Endothelial cell of umbilical vein (primary cell): ENCODE measurements around the gene LYSMD4. TPM values are rescaled to one million over a fixed set of nuclear protein-coding genes. Genes with fewer than 3 reads are reported as not detected.

Experiments
- BruUV-seq: library from RNA; stranded (reverse); fragments of 400-500 nt; replicated peaks from 2 replicates; lab custom pipeline; 2021; lab: Mats Ljungman, UMichigan
- CTCF ChIA-PET: fragments of 300-600, 350-600 bp; sonication (Branson Sonifier 250); formaldehyde crosslinking; loops from one replicate; lab custom pipeline; 2021; ENCODE audit warnings: antibody characterized with exemption, inconsistent platforms; lab: Charles Lee
- POLR2A ChIA-PET: fragments of 300-600, 350-600 bp; sonication (Branson Sonifier 250); formaldehyde crosslinking; loops from one replicate; lab custom pipeline; 2021; ENCODE audit warnings: antibody characterized with exemption, inconsistent platforms; lab: Charles Lee
- DNase-seq: peaks from one replicate; pipeline ENCODE4 v3.0.0-alpha.2; 2011; ENCODE audit warnings: low read depth, low spot score
- FAIRE-seq: peaks from 2 replicates; lab custom pipeline; 2011; peaks lifted over from hg19 to GRCh38; lab: Jason Lieb, UNC
- H2AFZ ChIP-seq: 2 replicates; pipeline ENCODE4 v1.6.0; 2012; ENCODE audit warnings: low read depth, low read length, control low read depth, inconsistent platforms
- H3K27ac ChIP-seq: 2 replicates; pipeline ENCODE4 v1.5.1; 2011; ENCODE audit warnings: low read depth, mild to moderate bottlenecking, control low read depth, low read length, moderate library complexity; ENCODE audit not compliant: insufficient read depth
- H3K27me3 ChIP-seq, 2 experiments: 2 replicates each; pipeline versions ENCODE4 v1.6.0 to v1.6.1; 2011; ENCODE audit warnings: low read length in 2 of 2, mixed read lengths in 1 of 2; ENCODE audit not compliant: control insufficient read depth in 2 of 2, insufficient read depth in 2 of 2
- H3K36me3 ChIP-seq, 2 experiments: 2 replicates in 1 of 2; 3 replicates in 1 of 2; pipeline ENCODE4 v1.5.1; 2011; ENCODE audit warnings: low read length in 2 of 2, mild to moderate bottlenecking in 1 of 2, moderate library complexity in 1 of 2; ENCODE audit not compliant: control insufficient read depth in 2 of 2, insufficient read depth in 2 of 2; ENCODE audit errors: extremely low read depth in 1 of 2
- H3K4me1 ChIP-seq: 3 replicates; pipeline ENCODE4 v1.5.1; 2011; ENCODE audit warnings: mild to moderate bottlenecking, low read length; ENCODE audit not compliant: control insufficient read depth, insufficient read depth; ENCODE audit errors: extremely low read depth
- H3K4me2 ChIP-seq: 2 replicates; pipeline ENCODE4 v1.6.1; 2011; ENCODE audit warnings: low read length, control low read depth, mixed read lengths; ENCODE audit not compliant: insufficient read depth
- H3K4me3 ChIP-seq, 3 experiments: fragments of 200-600 bp in 1 of 3; sonication (generic), shearing (Covaris generic) in 1 of 3; replicated peaks in 1 of 3; 2 replicates each; pipeline ENCODE4 v1.5.1; 2011 to 2016; ENCODE audit warnings: control low read depth in 3 of 3, low read length in 3 of 3, mild to moderate bottlenecking in 2 of 3, inconsistent platforms in 1 of 3, low read depth in 1 of 3, moderate library complexity in 1 of 3; ENCODE audit not compliant: insufficient read depth in 1 of 3
- H3K79me2 ChIP-seq: 2 replicates; pipeline ENCODE4 v1.6.0; 2012; ENCODE audit warnings: low read length, inconsistent platforms; ENCODE audit not compliant: control insufficient read depth, insufficient read depth
- H3K9ac ChIP-seq: replicated peaks from 2 replicates; pipeline ENCODE3; 2011; ENCODE audit warnings: low read length, control low read depth; ENCODE audit not compliant: insufficient read depth; ENCODE audit errors: extremely low read depth
- H3K9me1 ChIP-seq: replicated peaks from 3 replicates; pipeline ENCODE4 v1.6.0; 2011; ENCODE audit warnings: mild to moderate bottlenecking, low read length; ENCODE audit not compliant: control insufficient read depth, insufficient read depth; ENCODE audit errors: extremely low read depth
- H3K9me3 ChIP-seq: replicated peaks from 2 replicates; pipeline ENCODE4 v1.5.1; 2012; ENCODE audit warnings: low read length, inconsistent platforms; ENCODE audit not compliant: control insufficient read depth, insufficient read depth
- H4K20me1 ChIP-seq: replicated peaks from 2 replicates; pipeline ENCODE3; 2011; ENCODE audit warnings: mild to moderate bottlenecking, low read length; ENCODE audit not compliant: control insufficient read depth, insufficient read depth; ENCODE audit errors: extremely low read depth
- EZH2 ChIP-seq: IDR thresholded peaks from 2 replicates; pipeline ENCODE4 v1.6.1; 2012; ENCODE audit warnings: borderline replicate concordance, low read depth, mild to moderate bottlenecking, moderate library complexity, low read length, inconsistent platforms; ENCODE audit not compliant: severe bottlenecking
- FOS ChIP-seq: IDR thresholded peaks from 2 replicates; pipeline ENCODE4 v1.6.1; 2011; ENCODE audit warnings: mild to moderate bottlenecking, low read length, moderate library complexity, borderline replicate concordance; ENCODE audit not compliant: insufficient read depth
- GATA2 ChIP-seq: IDR thresholded peaks from 2 replicates; pipeline ENCODE4 v1.7.0; 2011; ENCODE audit warnings: low read depth, mild to moderate bottlenecking, moderate library complexity, mixed read lengths, low read length; ENCODE audit not compliant: insufficient read length, insufficient read depth
- JUN ChIP-seq: IDR thresholded peaks from 2 replicates; pipeline ENCODE4 v1.6.1; 2011; ENCODE audit warnings: borderline replicate concordance, low read depth; ENCODE audit not compliant: insufficient read length, insufficient read depth
- MAX ChIP-seq: IDR thresholded peaks from 2 replicates; pipeline ENCODE4 v1.6.1; 2011; ENCODE audit not compliant: insufficient read depth, insufficient read length
- MYC ChIP-seq: IDR thresholded peaks from one replicate; pipeline ENCODE4 v1.6.1; 2011; ENCODE audit warnings: mild to moderate bottlenecking, low read depth, low read length
- POLR2A ChIP-seq: IDR thresholded peaks from 2 replicates; pipeline ENCODE4 v1.6.1; 2012; ENCODE audit warnings: low read depth, mild to moderate bottlenecking, control low read depth, low read length
- POLR2AphosphoS5 ChIP-seq: IDR thresholded peaks from 2 replicates; pipeline ENCODE4 v1.6.1; 2012; ENCODE audit warnings: low read depth, mild to moderate bottlenecking, control low read depth, low read length, moderate library complexity; ENCODE audit not compliant: insufficient read depth
- dilution Hi-C: fragments of 300-500 bp; cut with MboI; formaldehyde crosslinking; loops from one replicate; pipeline ENCODE4 v1.15.0; 2019; ENCODE audit warnings: low sequenced_read_pairs; ENCODE audit not compliant: extremely low pct_ligation_motif_present
- intact Hi-C: fragments of 100-400 bp; cut with micrococcal nuclease; formaldehyde crosslinking; loops from one replicate; pipeline ENCODE4 v1.10.0; 2022
- polyA plus RNA-seq, 4 experiments: library from polyadenylated mRNA; depleted of rRNA in 3 of 4; stranded (reverse) in 3 of 4; unstranded in 1 of 4; fragments of >200 nt; gene quantifications; 2 replicates each; pipeline versions ENCODE4 v1.2.1 to v1.2.3, GENCODE V29; 2011 to 2012; ENCODE audit warnings: missing spikeins in 1 of 4
- total RNA-seq: library from RNA; stranded (reverse); gene quantifications from 2 replicates; pipeline ENCODE4 v1.2.3, GENCODE V29; 2021
- TF ChIP-seq, protein P1 (sequence below), 2 donors: IDR thresholded peaks; 1 replicate in 1 of 2; 2 replicates in 1 of 2; pipeline ENCODE4 v1.5.1; 2011; ENCODE audit warnings: low read length in 2 of 2, mild to moderate bottlenecking in 2 of 2, moderate library complexity in 2 of 2, control low read depth in 1 of 2, inconsistent platforms in 1 of 2, low read depth in 1 of 2; ENCODE audit not compliant: insufficient read depth in 1 of 2; ENCODE audit errors: extremely low read depth in 1 of 2

Gene LYSMD4
- total and polyA plus RNA-seq, 2 donors (not counting 3 experiments of a cell fraction or from before 2014, with no cell fraction given) = 7.0 to 7.1 TPM

GRCh38 chr15:99744142-99744541 lies 10.9 kb upstream of the LYSMD4 start:
- ChIA-PET POLR2A (no interaction called here), CTCF (no interaction called here)
- TF ChIP-seq EZH2 (no peak), POLR2A (no peak), MAX (no peak), JUN (no peak), MYC (no peak), POLR2AphosphoS5 (no peak), GATA2 (no peak), FOS (no peak)
- TF ChIP-seq, protein P1, sequence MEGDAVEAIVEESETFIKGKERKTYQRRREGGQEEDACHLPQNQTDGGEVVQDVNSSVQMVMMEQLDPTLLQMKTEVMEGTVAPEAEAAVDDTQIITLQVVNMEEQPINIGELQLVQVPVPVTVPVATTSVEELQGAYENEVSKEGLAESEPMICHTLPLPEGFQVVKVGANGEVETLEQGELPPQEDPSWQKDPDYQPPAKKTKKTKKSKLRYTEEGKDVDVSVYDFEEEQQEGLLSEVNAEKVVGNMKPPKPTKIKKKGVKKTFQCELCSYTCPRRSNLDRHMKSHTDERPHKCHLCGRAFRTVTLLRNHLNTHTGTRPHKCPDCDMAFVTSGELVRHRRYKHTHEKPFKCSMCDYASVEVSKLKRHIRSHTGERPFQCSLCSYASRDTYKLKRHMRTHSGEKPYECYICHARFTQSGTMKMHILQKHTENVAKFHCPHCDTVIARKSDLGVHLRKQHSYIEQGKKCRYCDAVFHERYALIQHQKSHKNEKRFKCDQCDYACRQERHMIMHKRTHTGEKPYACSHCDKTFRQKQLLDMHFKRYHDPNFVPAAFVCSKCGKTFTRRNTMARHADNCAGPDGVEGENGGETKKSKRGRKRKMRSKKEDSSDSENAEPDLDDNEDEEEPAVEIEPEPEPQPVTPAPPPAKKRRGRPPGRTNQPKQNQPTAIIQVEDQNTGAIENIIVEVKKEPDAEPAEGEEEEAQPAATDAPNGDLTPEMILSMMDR (IDR thresholded peaks at IDR 0.05; ENCODE audit: extremely low read depth in 1 of 2, insufficient read depth in 1 of 2, low read depth in 1 of 2, low read length in 2 of 2) = no peak
- H3K27me3 ChIP-seq = no peaks in the 10 kb centered on the region
- dilution Hi-C loops = no loop called here
- DNase-seq (no peak), FAIRE-seq (no peak)
- intact Hi-C loops = no loop called here
- no peaks in the 10 kb centered on the region for H3K36me3 ChIP-seq
- peaks cover under 1% of the 10 kb centered on the region for H3K4me1 ChIP-seq
- no peak overlapping the region for H3K27ac ChIP-seq
- H2AFZ ChIP-seq = no peak overlapping the region
- H3K4me3 ChIP-seq = no peak overlapping the region
- H3K4me2 ChIP-seq = no peak overlapping the region
- H3K9me1 ChIP-seq = no peaks in the 10 kb centered on the region
- no peaks in the 10 kb centered on the region for H4K20me1 ChIP-seq
- H3K9me3 ChIP-seq = no peaks in the 10 kb centered on the region
- no peaks in the 10 kb centered on the region for H3K79me2 ChIP-seq
- no TSS peak for BruUV-seq
- H3K9ac ChIP-seq = no peak overlapping the region
